Neural progenitor cell (in vitro differentiated cells): ENCODE measurements around the gene MKNK1. TPM values are rescaled to one million over a fixed set of nuclear protein-coding genes. Genes with fewer than 3 reads are reported as not detected.

Source experiments
- DNase-seq: peaks from one replicate; pipeline ENCODE4 v3.0.0-alpha.2; 2016; ENCODE audit warnings: low spot score
- H2AFZ ChIP-seq: fragments of 200-600 bp; sonication (generic); replicated peaks from 2 replicates; pipeline ENCODE4 v1.6.1; 2016; ENCODE audit warnings: antibody characterized with exemption
- H3F3A ChIP-seq: fragments of 200-600 bp; sonication (generic); 2 replicates; pipeline ENCODE4 v1.6.1; 2016; ENCODE audit warnings: antibody characterized with exemption, low read depth
- H3K27ac ChIP-seq: fragments of 200-600 bp; sonication (generic); 2 replicates; pipeline ENCODE4 v1.5.1; 2016; ENCODE audit warnings: mild to moderate bottlenecking
- H3K27me3 ChIP-seq: fragments of 200-600 bp; sonication (generic); 2 replicates; pipeline ENCODE4 v1.6.1; 2016; ENCODE audit warnings: mild to moderate bottlenecking, moderate library complexity
- H3K36me3 ChIP-seq: fragments of 200-600 bp; sonication (generic); 2 replicates; pipeline ENCODE4 v1.5.1; 2016
- H3K4me1 ChIP-seq: fragments of 200-600 bp; sonication (generic); 2 replicates; pipeline ENCODE4 v1.6.1; 2016; ENCODE audit warnings: mixed run types
- H3K4me2 ChIP-seq: fragments of 200-600 bp; sonication (generic); 2 replicates; pipeline ENCODE4 v1.6.1; 2016
- H3K4me3 ChIP-seq: fragments of 200-600 bp; sonication (generic); 2 replicates; pipeline ENCODE4 v1.5.1; 2016
- H3K79me2 ChIP-seq: fragments of 200-600 bp; sonication (generic); 2 replicates; pipeline ENCODE4 v1.6.1; 2016; ENCODE audit warnings: low read depth
- H3K9ac ChIP-seq: fragments of 200-600 bp; sonication (generic); 2 replicates; pipeline ENCODE4 v1.6.1; 2016
- H3K9me3 ChIP-seq: fragments of 200-600 bp; sonication (generic); 2 replicates; pipeline ENCODE4 v1.5.1; 2016; ENCODE audit warnings: low read depth
- H4K20me1 ChIP-seq: fragments of 200-600 bp; sonication (generic); 2 replicates; pipeline ENCODE4 v1.6.1; 2016; ENCODE audit warnings: low read depth
- H3K27ac Mint-ChIP-seq: 3 replicates; pipeline ENCODE4 v1.8.0; 2021; ENCODE audit warnings: mixed read lengths
- H3K27me3 Mint-ChIP-seq: 2 replicates; pipeline ENCODE4 v1.8.0; 2022; ENCODE audit warnings: low read depth, mild to moderate bottlenecking, inconsistent platforms, moderate library complexity, mixed read lengths; ENCODE audit not compliant: insufficient read depth
- H3K36me3 Mint-ChIP-seq: 3 replicates; pipeline ENCODE4 v1.8.0; 2021; ENCODE audit warnings: mixed read lengths
- H3K4me1 Mint-ChIP-seq: 3 replicates; pipeline ENCODE4 v1.8.0; 2021; ENCODE audit warnings: mixed read lengths
- H3K4me3 Mint-ChIP-seq: 3 replicates; pipeline ENCODE4 v1.8.0; 2021; ENCODE audit warnings: mild to moderate bottlenecking, moderate library complexity, mixed read lengths
- H3K9me3 Mint-ChIP-seq: 3 replicates; pipeline ENCODE4 v1.8.0; 2020; ENCODE audit warnings: mixed read lengths
- EZH2 ChIP-seq: fragments of 200-600 bp; sonication (generic); IDR thresholded peaks from 2 replicates; pipeline ENCODE4 v1.6.1; 2017; ENCODE audit warnings: antibody characterized with exemption, mild to moderate bottlenecking, moderate library complexity
- EZH2phosphoT487 ChIP-seq: fragments of 200-600 bp; sonication (generic); IDR thresholded peaks from 2 replicates; pipeline ENCODE4 v1.6.1; 2017; ENCODE audit warnings: antibody characterized with exemption
- total RNA-seq: library from RNA; depleted of rRNA; stranded (reverse); fragments of >200 nt; gene quantifications from 2 replicates; pipeline ENCODE4 v1.2.3, GENCODE V29; 2015; ENCODE audit warnings: low replicate concordance
- TF ChIP-seq, protein P1 (sequence below): fragments of 200-600 bp; sonication (generic); IDR thresholded peaks from 2 replicates; pipeline ENCODE4 v1.5.1; 2017; ENCODE audit warnings: antibody characterized with exemption, mild to moderate bottlenecking

Gene MKNK1
- total RNA-seq, 1 donor from 2014 or later: 10.5 TPM

DNA sequence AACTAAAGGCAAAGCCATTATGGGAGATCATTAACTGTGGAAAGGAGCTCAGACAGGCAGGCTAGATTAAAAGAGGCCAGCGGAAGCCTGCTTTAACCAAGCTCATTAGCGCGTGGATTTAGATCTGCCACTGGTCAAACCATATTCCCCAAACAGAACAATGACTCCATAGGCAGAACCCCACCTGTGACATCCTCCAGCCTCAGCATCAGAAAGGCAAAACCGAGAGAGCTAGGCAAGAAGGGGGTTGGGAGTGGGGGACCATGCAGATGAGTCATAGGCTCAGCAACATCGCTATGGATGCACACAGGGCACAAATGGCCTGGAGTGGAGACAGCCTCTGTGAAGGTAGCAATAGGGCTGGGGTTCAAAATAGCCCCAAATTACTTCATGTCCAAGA, 20.6 kb downstream of the MKNK1 start:
- Mint-ChIP-seq H3K4me1 (peaks cover 5% of the 10 kb centered on the region), H3K36me3 (peaks cover 7% of the 10 kb centered on the region), H3K27ac (no peak overlapping the region), H3K9me3 (no peaks in the 10 kb centered on the region), H3K4me3 (no peak overlapping the region), H3K27me3 (peaks cover 2% of the 10 kb centered on the region)
- H3K79me2 ChIP-seq: no peaks in the 10 kb centered on the region
- H3K36me3 ChIP-seq: no peaks in the 10 kb centered on the region
- H3K27ac ChIP-seq: no peak overlapping the region
- H3K9ac ChIP-seq: no peak overlapping the region
- no peaks in the 10 kb centered on the region for H4K20me1 ChIP-seq
- no peak overlapping the region for H3K4me2 ChIP-seq
- DNase-seq: no peak
- peaks cover 6% of the 10 kb centered on the region for H3F3A ChIP-seq
- no peaks in the 10 kb centered on the region for H3K9me3 ChIP-seq
- H3K4me3 ChIP-seq: no peak overlapping the region
- H3K4me1 ChIP-seq: peaks cover 19% of the 10 kb centered on the region
- H2AFZ ChIP-seq: no peak overlapping the region
- TF ChIP-seq EZH2phosphoT487 (no peak), EZH2 (no peak)
- TF ChIP-seq, protein P1, sequence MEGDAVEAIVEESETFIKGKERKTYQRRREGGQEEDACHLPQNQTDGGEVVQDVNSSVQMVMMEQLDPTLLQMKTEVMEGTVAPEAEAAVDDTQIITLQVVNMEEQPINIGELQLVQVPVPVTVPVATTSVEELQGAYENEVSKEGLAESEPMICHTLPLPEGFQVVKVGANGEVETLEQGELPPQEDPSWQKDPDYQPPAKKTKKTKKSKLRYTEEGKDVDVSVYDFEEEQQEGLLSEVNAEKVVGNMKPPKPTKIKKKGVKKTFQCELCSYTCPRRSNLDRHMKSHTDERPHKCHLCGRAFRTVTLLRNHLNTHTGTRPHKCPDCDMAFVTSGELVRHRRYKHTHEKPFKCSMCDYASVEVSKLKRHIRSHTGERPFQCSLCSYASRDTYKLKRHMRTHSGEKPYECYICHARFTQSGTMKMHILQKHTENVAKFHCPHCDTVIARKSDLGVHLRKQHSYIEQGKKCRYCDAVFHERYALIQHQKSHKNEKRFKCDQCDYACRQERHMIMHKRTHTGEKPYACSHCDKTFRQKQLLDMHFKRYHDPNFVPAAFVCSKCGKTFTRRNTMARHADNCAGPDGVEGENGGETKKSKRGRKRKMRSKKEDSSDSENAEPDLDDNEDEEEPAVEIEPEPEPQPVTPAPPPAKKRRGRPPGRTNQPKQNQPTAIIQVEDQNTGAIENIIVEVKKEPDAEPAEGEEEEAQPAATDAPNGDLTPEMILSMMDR: no peak
- no peaks in the 10 kb centered on the region for H3K27me3 ChIP-seq

DNA sequence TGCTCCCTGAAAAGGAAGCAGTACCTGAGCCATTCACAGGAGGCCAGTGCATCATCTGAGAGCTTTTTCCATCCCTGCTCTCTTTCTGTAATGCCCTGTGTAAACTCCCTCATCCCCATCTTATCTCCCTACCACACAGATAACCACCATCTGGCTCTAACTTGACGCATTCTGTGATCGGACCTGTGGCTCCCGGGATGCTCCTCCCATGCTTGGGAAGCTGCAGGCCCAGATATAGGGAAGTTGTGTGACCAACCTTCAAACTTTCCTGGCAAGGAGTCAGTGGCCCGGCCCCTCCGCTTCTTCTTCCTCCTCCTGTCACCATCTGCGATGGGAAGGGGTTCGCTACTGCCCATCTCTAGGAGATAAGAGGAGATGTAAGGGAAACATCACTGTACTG, 21.1 kb downstream of the MKNK1 start:
- TF ChIP-seq, protein P1: no peak
- H3K36me3 Mint-ChIP-seq: peaks cover 7% of the 10 kb centered on the region
- H3K27me3 Mint-ChIP-seq: peaks cover 2% of the 10 kb centered on the region
- H3K27ac ChIP-seq: no peak overlapping the region
- no peak overlapping the region for H3K9ac ChIP-seq
- H3K4me2 ChIP-seq: no peak overlapping the region
- H3K36me3 ChIP-seq: no peaks in the 10 kb centered on the region
- H4K20me1 ChIP-seq: no peaks in the 10 kb centered on the region
- no peak overlapping the region for H3K4me3 ChIP-seq
- H2AFZ ChIP-seq: no peak overlapping the region
- H3K79me2 ChIP-seq: no peaks in the 10 kb centered on the region
- no peak overlapping the region for H3K27ac Mint-ChIP-seq
- no peaks in the 10 kb centered on the region for H3K27me3 ChIP-seq
- H3K4me3 Mint-ChIP-seq: no peak overlapping the region
- no peaks in the 10 kb centered on the region for H3K9me3 ChIP-seq
- peaks cover 6% of the 10 kb centered on the region for H3F3A ChIP-seq
- no peaks in the 10 kb centered on the region for H3K9me3 Mint-ChIP-seq
- peaks cover 5% of the 10 kb centered on the region for H3K4me1 Mint-ChIP-seq
- H3K4me1 ChIP-seq: peaks cover 19% of the 10 kb centered on the region
- DNase-seq: no peak

DNA sequence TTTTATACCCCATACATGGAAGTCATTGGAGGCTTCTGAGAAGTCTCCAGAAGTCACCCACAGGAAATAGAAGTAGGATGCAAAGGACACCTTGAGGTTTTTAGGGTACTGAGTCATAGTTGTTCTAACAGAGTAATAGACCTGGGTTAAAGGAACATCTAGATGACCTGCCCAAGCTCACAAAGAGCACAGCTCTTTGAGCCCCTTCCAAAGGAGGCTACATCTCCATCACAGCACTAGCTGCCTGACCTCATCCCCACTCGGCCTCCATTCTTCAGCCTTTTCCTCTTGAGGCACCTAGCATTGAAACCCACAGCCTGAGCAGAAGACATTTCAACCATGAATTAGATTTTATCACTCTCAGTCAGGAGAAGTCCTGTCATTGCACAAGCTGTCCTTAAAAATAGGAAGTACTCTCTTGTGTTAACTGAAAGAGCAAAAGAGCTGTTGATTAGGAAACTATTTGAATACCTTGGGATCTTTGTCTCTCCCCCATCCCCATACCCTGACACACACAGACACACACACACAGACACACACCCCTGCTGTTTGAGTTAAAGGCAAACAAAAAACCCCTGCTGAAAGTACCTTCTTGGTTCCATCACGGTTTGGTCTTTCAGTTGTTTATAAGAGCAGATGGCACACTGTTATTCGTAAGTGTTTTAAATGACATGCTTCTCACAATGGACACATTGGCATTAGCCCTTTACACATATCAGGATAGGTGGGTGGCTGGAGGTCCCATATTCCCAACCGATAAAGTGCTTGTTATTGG, 22.2 kb downstream of the MKNK1 start:
- Histone ChIP-seq H3K4me2 (no peak overlapping the region), H3K4me3 (no peak overlapping the region), H2AFZ (no peak overlapping the region), H4K20me1 (no peaks in the 10 kb centered on the region), H3K9me3 (no peaks in the 10 kb centered on the region), H3K36me3 (no peaks in the 10 kb centered on the region), H3K27ac (no peak overlapping the region), H3K79me2 (no peaks in the 10 kb centered on the region), H3F3A (peaks cover 6% of the 10 kb centered on the region), H3K9ac (no peak overlapping the region), H3K27me3 (no peaks in the 10 kb centered on the region), H3K4me1 (peaks cover 19% of the 10 kb centered on the region)
- no peak overlapping the region for H3K4me3 Mint-ChIP-seq
- H3K27ac Mint-ChIP-seq: no peak overlapping the region
- no peaks in the 10 kb centered on the region for H3K9me3 Mint-ChIP-seq
- peaks cover 2% of the 10 kb centered on the region for H3K27me3 Mint-ChIP-seq
- no peak for DNase-seq
- peaks cover 5% of the 10 kb centered on the region for H3K4me1 Mint-ChIP-seq
- peaks cover 7% of the 10 kb centered on the region for H3K36me3 Mint-ChIP-seq
- TF ChIP-seq EZH2phosphoT487: no peak
- TF ChIP-seq, protein P1: no peak
- no peak for TF ChIP-seq EZH2
